Keratinocyte (primary cell): ENCODE results near the gene PAX8. TPM values are rescaled to one million over a fixed set of nuclear protein-coding genes. Genes with fewer than 3 reads are reported as not detected.
"Not testable (repeated sequence)": the region's sequence is repeated elsewhere in the genome, so short reads cannot be mapped to it uniquely, and the experiment has no call there.

Experiments used
- DNase-seq: peaks from one replicate; pipeline ENCODE4 v3.0.0-alpha.2; 2011; ENCODE audit warnings: low read depth, missing footprints, low spot score
- FAIRE-seq: peaks from 2 replicates; lab custom pipeline; 2011; peaks lifted over from hg19 to GRCh38; lab: Jason Lieb, UNC
- H2AFZ ChIP-seq: 2 replicates; pipeline ENCODE4 v1.6.0; 2012; ENCODE audit warnings: low read length, control low read depth, inconsistent platforms; ENCODE audit not compliant: control insufficient read depth
- H3K27ac ChIP-seq: 2 replicates; pipeline ENCODE4 v1.5.1; 2011; ENCODE audit warnings: low read length; ENCODE audit not compliant: control insufficient read depth, insufficient read depth
- H3K27me3 ChIP-seq: 3 replicates; pipeline ENCODE4 v1.6.0; 2011; ENCODE audit warnings: low read length; ENCODE audit not compliant: control insufficient read depth, insufficient read depth; ENCODE audit errors: extremely low read depth
- H3K36me3 ChIP-seq, 2 experiments: 2 replicates in 1 of 2; 3 replicates in 1 of 2; pipeline ENCODE4 v1.5.1; 2011; ENCODE audit warnings: low read length in 2 of 2, mild to moderate bottlenecking in 1 of 2; ENCODE audit not compliant: control insufficient read depth in 2 of 2, insufficient read depth in 2 of 2; ENCODE audit errors: extremely low read depth in 1 of 2
- H3K4me1 ChIP-seq: 3 replicates; pipeline ENCODE4 v1.5.1; 2011; ENCODE audit warnings: low read length; ENCODE audit not compliant: control insufficient read depth, insufficient read depth; ENCODE audit errors: extremely low read depth
- H3K4me2 ChIP-seq: 3 replicates; pipeline ENCODE4 v1.6.0; 2011; ENCODE audit warnings: low read depth, low read length; ENCODE audit not compliant: control insufficient read depth, insufficient read depth; ENCODE audit errors: extremely low read depth
- H3K4me3 ChIP-seq, 3 experiments: fragments of 200-600 bp in 1 of 3; sonication (generic) in 1 of 3; 2 replicates in 2 of 3; 3 replicates in 1 of 3; pipeline ENCODE4 v1.5.1; 2011 to 2016; ENCODE audit warnings: low read length in 3 of 3, mild to moderate bottlenecking in 3 of 3, control low read depth in 2 of 3, inconsistent platforms in 1 of 3, low read depth in 1 of 3, mixed read lengths in 1 of 3, mixed run types in 1 of 3, moderate library complexity in 1 of 3; ENCODE audit not compliant: control insufficient read depth in 2 of 3, insufficient read depth in 2 of 3; ENCODE audit errors: extremely low read depth in 1 of 3
- H3K79me2 ChIP-seq: 2 replicates; pipeline ENCODE4 v1.6.0; 2012; ENCODE audit warnings: low read length; ENCODE audit not compliant: control insufficient read depth, insufficient read depth
- H3K9ac ChIP-seq: 3 replicates; pipeline ENCODE4 v1.6.0; 2011; ENCODE audit warnings: low read length; ENCODE audit not compliant: control insufficient read depth, insufficient read depth; ENCODE audit errors: extremely low read depth
- H3K9me1 ChIP-seq: 3 replicates; pipeline ENCODE4 v1.6.0; 2011; ENCODE audit warnings: low read length; ENCODE audit not compliant: control insufficient read depth, insufficient read depth; ENCODE audit errors: extremely low read depth
- H3K9me3 ChIP-seq: 2 replicates; pipeline ENCODE4 v1.5.1; 2012; ENCODE audit warnings: low read depth, low read length; ENCODE audit not compliant: control insufficient read depth
- H4K20me1 ChIP-seq: 3 replicates; pipeline ENCODE4 v1.6.0; 2011; ENCODE audit warnings: low read length; ENCODE audit not compliant: control insufficient read depth, insufficient read depth; ENCODE audit errors: extremely low read depth
- CTCF ChIP-seq, 3 experiments: IDR thresholded peaks in 1 of 3; conservative IDR thresholded peaks in 1 of 3; optimal IDR thresholded peaks in 1 of 3; 2 replicates in 2 of 3; 3 replicates in 1 of 3; pipeline versions ENCODE3 to v1.5.1; 2011; ENCODE audit warnings: low read length in 3 of 3, mild to moderate bottlenecking in 3 of 3, moderate library complexity in 2 of 3, control low read depth in 1 of 3, inconsistent platforms in 1 of 3; ENCODE audit not compliant: insufficient read depth in 2 of 3; ENCODE audit errors: extremely low read depth in 1 of 3
- EZH2 ChIP-seq: IDR thresholded peaks from one replicate; pipeline ENCODE4 v1.6.1; 2012; ENCODE audit warnings: inconsistent platforms, mild to moderate bottlenecking, low read length, moderate library complexity
- dilution Hi-C: fragments of 300-500 bp; cut with MboI; formaldehyde crosslinking; loops from one replicate; pipeline ENCODE4 v1.7.0; 2020; ENCODE audit warnings: low sequenced_read_pairs; ENCODE audit not compliant: extremely low pct_ligation_motif_present
- polyA plus RNA-seq, 5 experiments: library from polyadenylated mRNA; depleted of rRNA in 3 of 5; stranded (reverse) in 3 of 5; stranded (forward) in 1 of 5; unstranded in 1 of 5; fragments of >200 nt; gene quantifications; 1 replicate in 1 of 5; 2 replicates in 3 of 5; 3 replicates in 1 of 5; pipeline versions ENCODE4 v1.2.1 to v1.2.3, GENCODE V29; 2011 to 2012; ENCODE audit warnings: missing spikeins in 2 of 5, low read depth in 1 of 5, low replicate concordance in 1 of 5

Gene PAX8
- polyA plus RNA-seq, 1 donor (not counting 4 experiments of a cell fraction or from before 2014, with no cell fraction given): 3.4 TPM

- peak overlapping the region; percentile 82 for H3K27ac ChIP-seq
- no peaks in the 10 kb centered on the region for H3K27me3 ChIP-seq
Observed at GRCh38 chr2:113324684-113325160, 46.0 kb upstream of the PAX8 start.

GRCh38 chr2:113323129-113323528 is 44.4 kb upstream of the PAX8 start:
- H3K36me3 ChIP-seq, H3K9me1 ChIP-seq, H3K9ac ChIP-seq, dilution Hi-C loops, DNase-seq, H3K4me3 ChIP-seq, H3K79me2 ChIP-seq, H3K27me3 ChIP-seq, H3K27ac ChIP-seq, H3K9me3 ChIP-seq, H3K4me2 ChIP-seq, H2AFZ ChIP-seq, FAIRE-seq, H4K20me1 ChIP-seq: not testable (repeated sequence)
- H3K4me1 ChIP-seq: peaks cover 20% of the 10 kb centered on the region

More at GRCh38 chr2:113324684-113325160, 46.0 kb upstream of the PAX8 start:
- Histone ChIP-seq H3K36me3 (no peaks in the 10 kb centered on the region), H3K9me3 (no peaks in the 10 kb centered on the region), H3K79me2 (peaks cover 7% of the 10 kb centered on the region), H2AFZ (peak overlapping the region; percentile 76), H3K9me1 (no peaks in the 10 kb centered on the region), H3K4me3 (peak overlapping the region; percentile 18 to 78 (median 47)), H3K4me2 (peak overlapping the region; percentile 54), H4K20me1 (no peaks in the 10 kb centered on the region), H3K4me1 (peaks cover 36% of the 10 kb centered on the region), H3K9ac (peak overlapping the region; percentile 81)
- peak; percentile 25 for DNase-seq
- dilution Hi-C loops: no loop called here
- no peak for TF ChIP-seq CTCF (optimal IDR thresholded peaks at IDR 0.05 in 1 of 3, IDR thresholded peaks at IDR 0.05 in 1 of 3, conservative IDR thresholded peaks at IDR 0.05 in 1 of 3; ENCODE audit: extremely low read depth in 1 of 3, insufficient read depth in 2 of 3, low read length in 3 of 3)
- no peak for TF ChIP-seq EZH2
- FAIRE-seq: no peak

DNA sequence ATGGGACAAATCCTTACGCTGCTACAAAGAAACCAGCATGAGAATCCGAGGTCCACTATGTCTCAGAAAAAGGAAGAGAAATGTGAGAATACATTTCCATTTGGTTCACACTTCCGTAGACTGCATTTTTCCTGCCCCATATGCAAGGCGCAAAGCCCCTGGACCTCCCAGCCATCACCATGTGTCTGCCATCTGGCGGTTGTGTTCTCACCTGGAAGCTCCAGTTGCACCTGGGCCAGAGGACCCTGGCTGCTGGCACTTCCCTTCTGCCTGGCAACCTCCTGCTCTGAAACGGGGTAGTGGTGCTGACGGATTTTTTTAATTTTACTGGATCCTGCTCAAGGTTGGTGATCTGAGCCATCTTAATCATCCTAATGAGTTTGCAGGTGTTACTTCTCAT is 41.4 kb upstream of the PAX8 start:
- DNase-seq, H3K9me1 ChIP-seq, H3K36me3 ChIP-seq, FAIRE-seq, H2AFZ ChIP-seq, H4K20me1 ChIP-seq, H3K4me2 ChIP-seq, H3K9me3 ChIP-seq, H3K79me2 ChIP-seq, H3K4me1 ChIP-seq, H3K27me3 ChIP-seq, H3K4me3 ChIP-seq, dilution Hi-C loops, H3K27ac ChIP-seq, H3K9ac ChIP-seq: not testable (repeated sequence)

DNA sequence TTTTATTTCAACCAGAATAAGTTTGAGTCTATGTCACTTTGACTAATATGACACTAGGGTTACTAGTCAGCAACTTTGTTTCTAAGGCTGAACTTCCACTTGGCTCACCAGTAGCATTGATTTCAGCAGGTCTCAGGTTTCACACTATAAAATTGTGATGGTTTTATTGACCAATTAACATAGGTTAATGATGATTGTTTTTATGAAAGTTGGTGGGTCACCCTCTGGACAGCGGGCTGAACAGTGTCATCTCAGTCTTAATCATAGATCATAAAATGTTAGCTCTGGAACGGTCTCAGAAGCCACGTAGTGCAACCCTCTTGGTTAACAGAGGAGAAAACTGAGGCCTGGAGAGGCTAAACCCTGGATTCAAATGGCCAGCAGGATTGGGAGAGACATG is 40.2 kb upstream of the PAX8 start:
- H3K9ac ChIP-seq, dilution Hi-C loops, H4K20me1 ChIP-seq, H3K9me3 ChIP-seq, DNase-seq, H3K4me3 ChIP-seq, H3K79me2 ChIP-seq, H3K4me2 ChIP-seq, H3K4me1 ChIP-seq, H2AFZ ChIP-seq, H3K27me3 ChIP-seq, H3K9me1 ChIP-seq, FAIRE-seq, H3K27ac ChIP-seq, H3K36me3 ChIP-seq: not testable (repeated sequence)
